CD4-positive, alpha-beta T cell treated with Interleukin-17A for 4 hours (primary cell): ENCODE results near the gene NPW.
A peak's percentile ranks its signal among the peaks of the same experiment; 100 is the strongest.

Experiments used
- DNase-seq: peaks from one replicate; pipeline ENCODE4 v3.0.0-alpha.2; 2020; ENCODE audit warnings: mixed read lengths

The NPW gene

DNA sequence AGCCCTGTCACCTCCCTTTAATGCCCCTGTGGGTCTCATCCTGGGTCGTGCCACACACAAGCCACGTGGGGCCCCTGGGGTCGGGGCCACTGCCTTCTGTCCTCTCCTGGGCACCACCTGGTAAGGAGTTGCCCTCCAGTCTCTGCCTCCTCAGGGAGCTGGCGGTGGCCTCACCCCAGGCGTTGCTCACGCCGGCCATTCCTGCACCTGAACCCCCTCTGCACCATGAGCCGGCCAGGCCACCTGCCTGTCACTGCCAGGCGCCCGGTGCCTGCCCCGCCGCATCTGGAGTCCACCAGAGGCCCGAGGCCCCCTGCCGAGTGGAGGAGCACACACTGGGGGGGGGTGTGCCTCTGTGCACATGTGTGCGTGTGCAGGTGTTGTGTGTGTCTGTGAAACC, 17.5 kb downstream of the NPW start:
- no peak for DNase-seq

- DNase-seq: no peak
These were observed 18.2 kb downstream of the NPW start for GRCh38 chr16:2037647-2038381.

DNA sequence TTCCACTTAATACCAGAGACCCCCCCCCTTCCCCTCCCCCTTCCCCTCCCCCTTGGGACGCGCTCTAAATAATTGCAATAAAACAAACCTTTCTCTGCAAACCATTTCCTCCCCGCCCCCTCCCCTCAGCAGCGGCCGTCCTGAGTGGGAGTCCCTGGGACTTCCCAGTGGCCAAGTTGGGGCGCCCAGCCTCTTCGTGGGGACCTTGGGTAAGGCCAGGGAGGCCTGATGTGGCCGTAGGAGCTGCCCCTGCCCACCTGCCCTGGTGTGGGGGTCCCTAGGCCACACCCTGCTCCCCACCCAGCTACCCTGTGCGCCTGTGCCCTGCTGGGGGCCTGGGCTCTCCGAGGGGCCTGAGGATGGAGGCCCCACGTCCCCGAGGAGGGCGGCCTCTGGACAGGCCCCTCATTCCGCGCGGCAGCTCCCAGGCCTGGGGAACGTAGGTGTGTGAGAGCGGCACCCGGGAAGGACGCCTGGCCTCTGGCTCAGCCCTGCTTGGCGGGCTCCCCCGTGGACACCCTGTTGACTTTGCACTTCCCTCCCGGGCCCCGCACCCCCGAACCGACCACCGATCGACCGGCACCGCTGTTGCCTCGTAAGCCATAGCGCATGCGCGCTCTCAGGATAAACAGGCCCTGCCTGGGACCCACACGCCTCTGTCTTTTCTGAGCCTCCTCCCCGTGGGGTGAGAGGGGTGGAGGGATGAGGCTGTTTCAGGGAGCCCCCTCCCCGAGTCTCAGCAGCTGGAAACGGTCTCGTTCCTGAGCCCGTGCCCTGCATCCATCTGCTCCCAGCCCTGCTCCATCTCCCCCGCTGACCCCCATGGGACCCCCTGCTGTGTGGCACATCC, 19.0 kb downstream of the NPW start:
- DNase-seq: no peak

GRCh38 chr16:2039274-2040031, 19.9 kb downstream of the NPW start:
- DNase-seq: no peak

DNA sequence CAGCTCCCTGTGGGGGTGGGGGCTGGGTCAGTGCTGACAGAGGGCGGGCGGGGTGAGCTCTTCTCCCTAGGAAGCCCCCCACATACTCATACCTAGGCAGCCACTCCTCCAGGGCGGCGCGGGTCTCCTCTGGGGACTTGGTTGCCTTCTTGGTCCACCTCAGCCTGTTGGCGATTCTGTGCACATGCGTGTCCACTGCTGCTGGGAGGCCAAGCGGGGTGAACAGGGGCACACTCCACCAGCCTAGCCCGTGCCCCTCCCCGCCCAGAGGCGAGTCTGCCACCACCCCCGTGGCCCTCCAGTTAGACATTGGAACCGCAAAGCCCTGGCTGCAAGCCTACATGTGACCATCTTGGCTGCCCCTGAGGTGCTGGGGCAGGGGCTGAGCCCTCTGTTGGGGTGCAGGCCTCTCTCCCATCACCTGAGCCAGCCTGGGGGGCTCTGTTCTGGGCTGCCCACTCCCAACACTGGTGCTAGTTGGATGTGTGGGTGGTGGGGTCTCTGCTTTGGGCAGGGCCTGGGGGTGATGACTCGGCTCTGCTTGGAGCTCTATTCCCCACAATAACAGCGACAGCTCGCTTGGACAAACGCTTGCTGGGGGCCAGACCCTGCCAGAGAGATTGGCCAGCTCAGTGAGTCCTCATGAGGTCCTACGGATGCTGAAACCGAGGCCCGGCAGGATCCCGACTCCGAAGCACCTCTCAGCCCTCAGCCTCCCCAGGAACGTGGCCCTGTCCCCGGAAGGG, 20.6 kb downstream of the NPW start:
- no peak for DNase-seq

- no peak for DNase-seq
These were observed 21.4 kb downstream of the NPW start for GRCh38 chr16:2040787-2041522.

DNA sequence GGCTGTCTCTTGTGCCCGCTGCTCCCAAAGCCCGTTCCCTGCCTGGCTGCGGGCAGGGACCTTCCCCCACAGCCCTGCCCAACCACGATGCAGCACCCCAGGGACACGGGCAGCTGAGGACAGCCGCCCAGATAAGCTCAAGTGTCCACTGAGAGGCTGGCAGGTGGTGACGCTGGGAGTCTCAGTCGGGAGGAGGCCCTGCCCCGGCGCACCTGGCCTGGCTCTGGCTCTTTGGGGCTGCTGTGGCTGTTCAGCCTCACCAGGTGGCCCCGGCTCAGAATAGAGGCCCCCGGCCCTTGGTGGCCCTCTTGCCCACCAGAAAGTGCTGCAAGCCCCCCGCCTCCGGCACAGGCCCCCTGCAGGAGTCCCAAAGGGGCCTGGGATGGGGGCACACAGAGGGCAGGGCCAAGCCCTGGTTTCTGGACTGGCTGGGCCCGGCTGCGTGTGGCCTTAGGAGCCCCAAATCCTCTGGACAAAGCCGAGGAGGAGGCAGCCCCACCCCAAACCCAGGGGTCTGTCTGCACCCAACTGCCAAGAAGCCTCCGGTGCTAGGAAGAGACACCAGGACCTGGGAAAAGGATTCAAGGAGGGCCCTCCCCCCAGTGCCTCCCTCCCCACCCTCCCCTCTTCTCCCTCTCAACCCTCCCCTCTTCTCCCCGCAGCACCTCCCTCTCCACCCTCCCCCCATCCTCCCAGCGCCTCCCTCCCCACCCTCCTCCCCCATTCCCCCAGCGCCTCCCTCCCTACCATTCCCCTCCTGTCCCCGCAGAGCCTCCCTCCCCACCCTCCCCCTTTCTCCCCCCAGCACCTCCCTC, 22.8 kb downstream of the NPW start:
- no peak for DNase-seq

- no peak for DNase-seq
These were observed 23.5 kb downstream of the NPW start for GRCh38 chr16:2042986-2043666.

- no peak for DNase-seq
These were observed 24.3 kb downstream of the NPW start for GRCh38 chr16:2043667-2044451.

- no peak for DNase-seq
These were observed 25.0 kb downstream of the NPW start for GRCh38 chr16:2044541-2044940.

GRCh38 chr16:2045965-2046892, 26.6 kb downstream of the NPW start:
- DNase-seq: no peak

DNA sequence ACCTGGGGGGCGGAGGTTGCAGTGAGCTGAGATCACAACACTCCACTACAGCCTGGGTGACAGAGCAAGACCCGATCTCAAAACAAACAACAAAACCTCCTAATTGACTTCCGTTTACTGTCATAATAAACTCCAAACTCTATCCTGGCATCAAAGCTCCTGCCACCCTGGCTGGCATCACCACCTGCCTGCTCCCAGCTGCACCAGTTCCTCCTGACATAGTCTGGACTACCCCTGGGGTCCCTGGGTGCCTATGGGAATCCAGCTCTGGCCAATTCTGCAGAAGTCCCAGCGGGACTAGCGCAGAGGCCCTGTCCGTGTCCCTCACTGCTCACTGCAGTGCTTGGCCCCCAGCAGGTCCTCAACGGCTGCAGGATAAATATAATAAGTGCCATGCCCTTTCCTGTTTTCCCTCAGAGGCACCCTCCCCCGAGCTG, 27.3 kb downstream of the NPW start:
- no peak for DNase-seq

GRCh38 chr16:2047330-2048115, 27.9 kb downstream of the NPW start, which contains the start of the genes NTHL1 and TSC2:
Gene NTHL1 (minus strand): TSS chr16:2047834. CDS start chr16:2047823, 11 bp downstream.
Gene TSC2 (plus strand): TSS chr16:2047985. CDS start chr16:2048616, 631 bp downstream.
- DNase-seq: peak; percentile 94

DNA sequence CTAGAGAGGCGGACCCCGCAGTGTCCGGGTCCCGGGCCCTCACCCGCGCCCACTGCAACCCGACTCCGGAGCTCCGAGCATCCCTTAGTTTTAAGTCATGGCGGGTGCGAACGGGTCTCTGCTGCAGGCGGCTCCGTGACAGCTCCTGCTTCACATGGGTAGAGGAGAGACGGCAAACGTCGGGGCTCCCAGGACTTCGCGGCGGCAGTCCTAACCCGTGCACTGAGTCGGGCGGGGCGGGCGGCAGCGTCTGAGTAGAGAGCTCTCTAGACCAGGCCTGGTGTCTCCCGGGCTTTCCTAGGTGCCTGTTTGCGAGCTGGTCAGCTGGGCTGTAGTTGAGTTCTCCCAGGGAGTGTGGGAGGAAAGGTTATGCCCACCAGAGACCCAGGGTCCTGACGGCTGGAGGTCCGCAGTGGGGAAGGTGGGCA, 28.5 kb downstream of the NPW start:
- DNase-seq: no peak

- no peak for DNase-seq
These were observed 33.6 kb downstream of the NPW start for GRCh38 chr16:2053211-2053610.

DNA sequence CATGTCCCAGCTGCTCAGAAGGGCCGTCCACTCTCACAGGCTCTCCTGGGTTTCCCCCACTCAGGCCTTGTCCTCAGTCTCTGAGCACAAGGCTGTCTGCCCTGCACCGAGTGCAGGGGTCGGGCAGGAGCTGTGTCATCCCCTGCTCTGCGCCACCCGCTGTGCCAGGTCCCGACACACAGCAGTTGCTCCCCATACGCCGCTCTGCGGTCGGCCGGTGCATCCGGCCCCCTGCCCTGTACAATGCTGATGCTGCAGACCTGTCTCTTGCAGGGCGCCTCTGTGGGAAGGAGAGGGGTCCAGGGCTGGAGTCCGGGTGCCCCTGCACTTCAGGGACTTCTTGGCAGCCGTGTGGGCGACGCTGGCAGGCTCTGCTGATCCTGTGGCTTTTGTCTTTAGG, 34.3 kb downstream of the NPW start:
- DNase-seq: no peak

- no peak for DNase-seq
These were observed 35.1 kb downstream of the NPW start for GRCh38 chr16:2054543-2055245.
